Mesenteric fat pad (tissue), 1 donor: ENCODE measurements around the gene CALML4. TPM values are rescaled to one million over a fixed set of nuclear protein-coding genes. Genes with fewer than 3 reads are reported as not detected.
A peak's percentile ranks its signal among the peaks of the same experiment; 100 is the strongest.
"Not testable (repeated sequence)": the region's sequence is repeated elsewhere in the genome, so short reads cannot be mapped to it uniquely, and the experiment has no call there.

Experiments used
- DNase-seq: peaks from one replicate; pipeline ENCODE4 v3.0.0-alpha.2; 2020; ENCODE audit warnings: low spot score
- long read RNA-seq: library from polyadenylated mRNA; unstranded; transcript quantifications from one replicate; pipeline ENCODE4 v2.0.0, GENCODE V29; 2020
- total RNA-seq: library from RNA; stranded (reverse); fragmentation: NEBNext Ultra II Directional; extraction: Animal tissue kit (Norgen Biotek cat#: 25700); gene quantifications from one replicate; pipeline ENCODE4 v1.2.1, GENCODE V29; 2021
- donor health status: DM: yes; HTN: yes; CAD: no.

CALML4 gene, protein sequence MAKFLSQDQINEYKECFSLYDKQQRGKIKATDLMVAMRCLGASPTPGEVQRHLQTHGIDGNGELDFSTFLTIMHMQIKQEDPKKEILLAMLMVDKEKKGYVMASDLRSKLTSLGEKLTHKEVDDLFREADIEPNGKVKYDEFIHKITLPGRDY
- total RNA-seq = 7.2 TPM
- long read RNA-seq, partial matches to known transcripts = 3 of 12 reads
- long read RNA-seq, other reads (novel, unspliced or antisense) = 5 of 12 reads

DNA sequence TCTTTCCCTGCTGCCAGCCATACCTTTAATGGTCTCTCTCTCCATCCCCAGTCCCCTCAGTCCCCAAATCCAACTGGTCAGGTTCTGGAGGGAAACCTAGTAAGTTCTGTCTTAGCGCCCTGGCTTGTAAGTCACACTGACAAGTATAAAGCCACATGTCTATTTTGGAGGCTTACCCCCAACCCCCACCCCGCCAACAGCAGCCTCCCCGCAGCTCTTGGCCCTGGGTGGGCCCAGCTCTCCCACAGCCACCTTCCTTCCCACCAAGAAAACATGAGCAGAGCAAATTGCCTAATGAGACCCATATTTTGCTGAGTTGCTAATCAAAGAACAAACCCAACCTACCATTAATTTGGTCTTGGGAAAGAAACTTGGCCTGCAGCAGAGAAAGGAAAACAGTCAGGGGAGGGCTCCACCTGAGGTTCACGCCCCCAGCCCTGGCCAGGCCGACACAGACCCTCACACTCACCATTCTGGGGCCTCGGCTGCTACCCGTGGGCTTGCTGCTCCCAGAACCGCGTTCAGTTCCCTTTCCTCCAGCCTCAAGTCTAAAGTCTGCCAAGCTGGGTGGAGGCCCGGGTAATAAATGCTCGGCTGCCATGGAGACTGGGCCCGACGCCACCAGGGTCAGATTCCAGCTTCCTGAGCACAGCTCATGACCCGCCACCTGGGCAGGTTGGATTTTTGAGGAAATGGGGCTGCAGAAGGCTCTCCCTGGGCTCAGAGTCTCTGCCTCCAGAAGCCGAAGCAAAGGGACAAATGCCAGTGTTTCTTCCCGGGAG lies at the start of gene CALML4:
Gene CALML4, minus strand, starts transcription at position 557 of the 782 bp plus-strand sequence. Its CDS starts 85 bp downstream, at position 472.
- no peak for DNase-seq

DNA sequence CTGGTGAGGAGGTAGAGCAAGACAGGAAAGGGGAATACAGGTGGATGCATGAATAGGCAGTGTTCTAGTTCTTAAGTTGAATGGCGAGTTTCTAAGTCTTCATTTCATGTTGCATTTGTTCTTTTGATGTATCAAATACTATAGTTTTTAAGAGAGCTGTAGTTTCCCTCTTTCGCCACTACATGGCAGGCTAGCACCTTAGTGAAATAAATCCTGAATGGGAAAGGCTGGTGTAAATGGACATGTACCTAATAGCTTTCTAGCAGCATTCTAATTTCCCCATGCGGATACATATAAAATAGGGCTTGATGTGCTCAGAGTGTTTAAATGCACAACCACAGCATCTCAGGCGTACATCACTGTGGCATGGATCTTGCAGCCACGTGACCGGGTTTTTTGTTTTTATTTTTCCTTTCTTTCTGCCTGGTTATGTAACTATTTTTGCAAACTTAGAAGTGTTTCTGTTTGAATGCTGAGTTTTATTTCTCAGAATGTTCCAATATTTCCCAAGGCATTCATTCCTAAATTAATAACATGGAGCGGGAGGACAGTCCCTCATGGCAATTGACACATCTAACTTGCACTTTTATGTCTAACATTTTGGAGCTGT lies 47.9 kb upstream of the CALML4 start:
- DNase-seq = no peak

DNA sequence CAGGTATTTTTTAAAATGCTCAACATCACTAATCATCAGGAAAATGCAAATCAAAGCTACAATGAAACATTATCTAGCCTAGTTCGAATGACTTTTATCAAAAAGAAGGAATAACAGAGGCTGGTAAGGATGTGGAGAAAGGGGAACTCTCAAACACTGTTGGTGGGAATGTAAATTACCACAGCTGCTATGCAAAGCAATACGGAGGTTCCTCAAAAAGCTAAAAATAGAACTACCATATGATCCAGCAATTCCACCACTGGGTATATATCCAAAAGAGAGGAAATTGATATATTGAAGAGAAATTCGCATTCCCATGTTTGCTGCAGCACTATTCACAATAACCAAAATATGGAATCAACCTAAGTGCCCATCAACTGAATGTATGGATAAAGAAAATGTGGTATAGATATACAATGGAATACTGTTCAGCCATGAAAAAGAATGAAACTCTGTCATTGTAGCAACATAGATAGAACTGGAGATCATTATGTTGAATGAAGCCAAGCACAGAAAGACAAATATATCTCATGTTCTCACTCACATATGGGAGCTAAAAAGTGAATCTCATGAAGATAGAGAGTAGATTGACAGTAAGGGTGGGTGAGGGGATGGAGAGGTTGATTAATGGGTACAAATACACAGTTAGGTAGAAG lies 44.1 kb upstream of the CALML4 start:
- no peak for DNase-seq

DNA sequence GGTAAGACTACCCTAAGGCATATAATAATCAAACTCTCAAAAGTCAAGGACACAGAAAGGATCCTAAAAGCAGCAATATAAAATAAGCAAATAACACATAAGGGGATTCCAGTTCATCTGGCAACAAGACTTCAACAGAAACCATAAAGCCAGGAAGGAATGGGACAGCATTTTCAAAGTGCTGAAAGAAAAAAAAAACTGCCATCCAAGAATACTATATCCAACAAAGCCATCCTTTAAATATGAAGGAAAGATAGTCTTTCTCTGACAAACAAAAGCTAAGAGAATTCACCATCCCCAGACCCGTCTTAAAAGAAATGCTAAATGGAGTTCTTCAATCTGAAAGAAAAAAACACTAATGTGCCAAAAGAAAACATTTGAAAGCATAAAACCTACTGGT lies 39.1 kb upstream of the CALML4 start:
- no peak for DNase-seq

DNA sequence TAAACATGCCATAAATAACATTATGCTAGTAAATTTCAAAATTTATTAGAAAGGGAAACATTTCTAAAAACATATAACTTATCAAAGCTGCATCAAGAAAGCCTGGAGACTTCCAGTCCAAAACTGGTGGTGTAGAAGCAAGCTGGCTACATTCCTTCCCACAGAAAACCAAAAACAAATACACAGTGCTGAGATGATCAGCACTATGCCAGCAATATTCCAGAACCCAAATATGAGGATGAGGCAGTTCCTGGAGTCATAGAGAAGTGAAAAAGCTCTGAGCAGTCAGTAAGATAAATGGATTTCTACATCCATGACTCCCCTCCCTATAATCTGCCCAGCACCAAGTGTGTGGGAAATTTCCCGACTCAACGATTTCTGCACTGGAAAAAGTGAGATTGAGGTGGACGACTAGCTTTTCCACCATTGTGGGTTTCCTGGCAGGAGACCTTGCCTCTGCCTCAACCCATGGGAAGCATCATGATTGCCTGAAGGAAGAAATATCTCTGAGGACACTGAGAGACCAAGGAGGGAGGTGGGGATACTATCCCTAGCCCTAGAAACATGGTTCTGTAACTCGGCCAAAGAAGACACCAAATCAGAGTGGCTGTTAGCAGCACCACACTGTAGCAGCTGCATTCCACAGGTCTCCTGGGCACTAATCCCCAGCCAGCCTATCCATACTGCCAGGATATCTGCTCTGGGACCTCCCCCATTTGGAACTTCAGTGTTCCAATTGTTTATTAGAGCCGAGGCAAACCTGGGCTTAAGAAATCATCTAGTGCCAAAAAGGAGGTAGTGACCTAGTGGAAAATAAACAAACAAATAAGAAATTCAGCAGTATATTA lies 36.2 kb upstream of the CALML4 start:
- no peak for DNase-seq

DNA sequence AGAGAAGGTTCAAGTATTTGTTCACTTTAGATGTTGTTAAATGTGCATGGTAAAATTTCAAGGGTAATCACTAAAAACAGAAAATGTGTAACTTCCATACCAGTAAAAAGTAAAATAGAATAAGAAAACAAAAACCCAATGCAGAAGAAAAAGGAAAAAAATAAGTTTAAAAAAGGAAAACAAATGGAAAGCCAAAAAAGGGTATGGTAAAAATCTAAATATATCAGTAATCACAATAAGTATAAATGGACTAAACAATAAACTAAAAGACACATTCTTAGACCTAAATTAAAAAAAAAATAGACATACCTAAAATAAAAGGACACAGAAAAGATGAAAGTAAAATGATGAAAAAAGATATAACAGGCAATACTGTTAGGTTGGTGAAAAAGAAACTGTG lies 33.9 kb upstream of the CALML4 start:
- no peak for DNase-seq

DNA sequence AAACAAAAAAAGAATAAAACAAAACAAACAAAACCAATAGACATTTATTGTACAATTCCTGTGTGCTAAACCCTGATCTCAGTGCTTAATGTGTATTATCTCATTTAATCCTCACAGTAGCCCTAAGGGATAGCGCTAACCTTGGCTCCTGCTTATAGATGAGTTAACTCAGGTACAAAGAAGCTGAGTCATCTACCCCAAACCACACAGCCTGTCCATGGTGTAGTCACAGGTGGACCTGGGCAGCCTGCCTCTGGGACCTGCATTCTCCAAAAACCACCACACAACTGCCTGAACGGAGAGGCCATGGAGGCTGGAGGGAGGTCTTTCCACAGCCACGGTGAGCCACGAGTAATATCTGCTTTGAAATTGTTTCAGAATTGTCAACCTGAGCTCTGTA lies 29.9 kb upstream of the CALML4 start:
- no peak for DNase-seq

DNA sequence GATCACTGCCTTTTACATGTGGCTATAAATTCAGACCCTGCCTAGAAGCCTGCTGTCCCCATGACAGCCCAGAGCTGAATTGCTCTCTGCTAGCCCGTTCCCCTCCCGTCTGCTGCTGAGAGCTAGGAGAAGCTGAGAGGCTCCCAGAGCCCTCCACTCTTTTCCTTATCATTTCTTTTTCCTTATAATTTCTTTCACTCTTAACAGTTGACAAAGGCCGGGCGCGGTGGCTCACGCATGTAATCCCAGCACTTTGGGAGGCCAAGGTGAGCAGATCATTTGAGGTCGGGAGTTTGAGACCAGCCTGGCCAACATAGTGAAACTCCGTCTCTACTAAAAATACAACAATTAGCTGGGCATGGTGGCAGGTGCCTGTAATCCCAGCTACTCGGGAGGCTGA lies 29.4 kb upstream of the CALML4 start:
- DNase-seq = not testable (repeated sequence)

DNA sequence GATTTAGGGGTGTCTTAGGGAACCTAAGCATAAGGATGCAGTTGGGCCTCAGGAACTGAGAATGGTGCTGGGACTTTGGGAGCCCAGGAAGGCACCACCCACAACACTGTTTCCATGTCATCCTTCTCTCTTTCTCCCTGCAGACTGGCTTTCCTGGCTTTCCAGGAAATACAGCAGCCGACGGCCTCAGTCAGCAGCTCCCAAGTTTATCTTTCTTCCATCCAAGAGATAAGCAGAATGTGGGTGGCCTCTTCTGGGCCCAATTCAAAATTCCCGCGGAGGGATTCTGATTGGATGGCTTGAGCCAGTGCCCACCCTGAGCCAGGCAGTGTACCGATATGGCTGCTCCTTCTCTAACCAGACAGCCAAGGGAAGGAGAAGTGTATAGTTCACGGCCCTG lies 28.9 kb upstream of the CALML4 start:
- no peak for DNase-seq

DNA sequence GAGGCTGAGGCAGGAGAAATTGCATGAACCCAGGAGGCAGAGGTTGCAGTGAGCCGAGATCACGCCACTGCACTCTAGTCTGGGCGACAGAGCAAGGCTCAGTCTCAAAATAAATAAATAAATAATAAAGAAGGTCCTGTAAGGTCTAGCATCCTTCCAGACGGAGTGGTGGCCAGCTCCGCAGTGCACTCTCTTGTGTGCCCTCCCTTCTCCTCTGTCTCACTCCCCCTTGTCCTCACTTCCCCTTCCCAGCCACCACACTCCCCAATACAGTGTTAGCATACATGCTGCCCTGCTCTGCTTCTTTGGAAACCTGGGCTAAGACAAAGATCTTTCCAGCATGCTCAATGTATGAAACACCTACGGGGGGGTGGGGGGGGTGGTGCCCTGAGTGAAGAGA lies 27.8 kb upstream of the CALML4 start:
- no peak for DNase-seq

DNA sequence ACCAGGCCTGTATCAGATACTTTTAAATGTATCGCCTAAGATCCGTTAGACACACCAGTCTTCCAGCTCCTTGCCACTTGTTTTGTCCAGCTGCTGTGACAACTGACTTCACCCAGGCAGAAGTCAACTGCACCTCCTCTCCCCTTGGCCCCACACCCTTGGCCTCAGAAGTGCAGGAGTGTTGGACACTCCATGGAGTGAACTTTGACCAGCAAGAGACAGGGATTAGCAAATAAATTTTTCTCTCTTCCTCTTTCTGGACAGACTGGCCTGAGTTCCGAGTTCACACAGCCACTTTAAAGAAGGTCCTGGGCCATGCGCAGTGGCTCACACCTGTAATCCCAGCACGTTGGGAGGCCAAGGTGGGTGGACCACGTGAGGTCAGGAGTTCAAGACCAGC lies 27.3 kb upstream of the CALML4 start:
- peak; percentile 16 for DNase-seq

DNA sequence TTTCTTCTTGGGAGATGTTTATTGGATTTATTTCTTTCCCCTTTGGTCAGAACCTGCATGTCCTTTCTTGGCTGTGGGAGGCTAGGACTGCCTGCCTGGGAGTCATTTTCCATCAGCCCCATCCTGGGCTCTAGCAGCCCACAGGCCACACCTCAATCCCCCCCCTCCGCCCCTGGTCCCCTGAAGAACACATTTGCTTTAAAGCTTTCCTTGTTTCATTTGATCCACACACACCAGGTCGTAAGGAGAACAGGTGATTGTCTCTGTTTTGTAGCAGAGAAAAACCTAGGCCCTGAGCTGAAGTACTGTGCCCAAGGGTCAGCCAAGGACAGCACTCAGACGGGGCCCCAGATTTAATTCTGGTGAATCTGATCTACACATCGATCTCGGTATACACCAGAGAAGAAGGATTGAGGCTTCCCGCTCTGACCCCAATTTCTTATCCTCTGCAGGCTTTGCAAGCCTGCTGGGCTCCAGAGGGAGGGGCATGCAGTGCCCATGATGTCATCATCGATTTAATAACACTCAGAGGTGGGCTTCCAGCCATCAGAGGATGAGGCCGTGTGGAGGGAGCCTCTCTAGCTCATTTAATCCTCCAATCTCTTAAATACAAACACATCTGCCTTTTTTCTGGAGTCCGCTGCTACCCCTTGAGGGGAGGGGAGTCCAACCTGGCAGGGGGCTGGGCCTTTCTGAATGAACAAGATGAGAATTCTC lies 26.1 kb upstream of the CALML4 start:
- DNase-seq = peak; percentile 20

DNA sequence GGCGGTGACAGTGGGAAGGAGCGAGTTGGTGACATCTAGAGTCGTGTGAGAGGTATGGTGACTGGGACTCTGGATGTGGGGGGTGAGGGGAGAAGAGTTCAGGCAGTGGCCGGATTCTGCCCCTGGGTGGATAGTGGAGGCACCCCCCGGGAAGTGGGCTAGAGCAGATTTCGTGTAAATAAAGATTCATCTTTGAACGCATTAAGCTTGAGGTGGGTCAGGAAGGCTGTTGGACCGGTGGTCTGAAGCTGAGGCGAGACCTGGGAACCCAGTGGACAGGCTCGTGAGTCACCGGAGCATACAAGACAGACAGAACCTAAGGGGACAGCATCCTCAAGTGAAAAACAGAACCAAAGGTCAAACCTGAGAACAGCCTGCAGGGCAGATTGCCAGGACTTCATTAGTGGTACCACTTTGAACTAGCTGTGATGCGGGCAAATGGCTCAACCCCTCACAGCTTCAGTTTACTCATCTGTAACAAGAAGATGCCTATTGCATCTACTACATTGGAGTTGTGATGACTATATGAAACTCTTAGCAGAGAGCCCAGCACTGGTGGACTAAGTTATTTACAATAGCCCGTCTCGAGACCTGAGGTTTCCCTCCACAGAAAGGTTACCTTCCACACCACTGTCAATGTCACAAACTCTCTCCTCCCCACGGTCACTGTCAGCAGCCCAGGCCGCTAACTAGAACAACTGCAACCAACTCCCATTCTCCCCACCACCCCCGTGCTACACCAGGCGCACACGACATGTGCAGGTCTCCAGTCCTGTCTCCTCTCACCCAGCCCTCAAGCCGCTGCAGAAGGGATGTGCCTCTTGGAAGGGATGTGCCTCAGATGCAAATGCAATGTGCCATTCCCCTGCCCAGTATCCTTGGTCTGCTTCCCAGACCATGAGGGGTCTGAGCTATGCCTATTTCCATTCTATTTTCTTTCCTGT lies 25.3 kb upstream of the CALML4 start:
- DNase-seq = peak; percentile 84

DNA sequence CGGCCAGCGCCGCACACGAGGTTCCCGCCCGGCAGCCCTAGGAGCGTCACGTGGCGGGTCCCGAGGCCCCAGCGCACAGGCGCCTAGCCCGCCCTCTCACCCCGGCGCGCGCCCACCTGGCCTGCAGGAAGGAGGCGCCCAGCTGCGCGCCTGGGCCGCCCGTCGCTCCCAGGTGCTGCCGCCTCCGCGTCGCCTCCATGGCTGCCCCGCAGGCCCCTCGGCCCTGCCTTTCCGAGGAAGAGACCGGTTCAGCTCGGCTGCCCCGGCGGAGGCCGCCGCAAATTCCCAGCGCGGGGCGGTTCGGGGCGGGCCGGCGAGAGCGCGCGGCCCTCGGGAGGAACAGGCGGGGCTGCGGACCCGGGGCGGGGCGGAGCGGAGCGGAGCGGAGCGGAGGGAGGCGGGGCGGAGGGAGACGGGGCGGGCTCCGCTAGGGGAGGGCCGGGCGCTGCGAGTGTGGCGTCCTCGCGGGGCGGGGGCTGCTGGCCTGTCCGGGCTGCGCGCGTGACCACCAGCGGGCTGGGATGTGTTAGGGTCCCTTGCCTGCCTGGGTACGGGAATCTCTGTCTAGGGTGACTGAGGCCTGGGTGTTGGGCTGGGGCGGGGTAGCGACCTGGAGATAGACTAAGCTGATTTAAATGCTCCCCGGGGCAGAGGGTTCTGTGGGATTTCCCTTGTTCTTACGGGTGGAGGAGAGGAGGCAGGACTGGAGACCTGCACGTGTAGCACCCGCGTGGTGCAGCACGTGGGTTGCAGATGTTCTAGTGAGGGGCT lies 24.4 kb upstream of the CALML4 start, which contains the start of gene CLN6:
Gene CLN6, minus strand, starts transcription at position 343 of the 771 bp plus-strand sequence. Its CDS starts 144 bp downstream, at position 199.
- peak; percentile 94 for DNase-seq

DNA sequence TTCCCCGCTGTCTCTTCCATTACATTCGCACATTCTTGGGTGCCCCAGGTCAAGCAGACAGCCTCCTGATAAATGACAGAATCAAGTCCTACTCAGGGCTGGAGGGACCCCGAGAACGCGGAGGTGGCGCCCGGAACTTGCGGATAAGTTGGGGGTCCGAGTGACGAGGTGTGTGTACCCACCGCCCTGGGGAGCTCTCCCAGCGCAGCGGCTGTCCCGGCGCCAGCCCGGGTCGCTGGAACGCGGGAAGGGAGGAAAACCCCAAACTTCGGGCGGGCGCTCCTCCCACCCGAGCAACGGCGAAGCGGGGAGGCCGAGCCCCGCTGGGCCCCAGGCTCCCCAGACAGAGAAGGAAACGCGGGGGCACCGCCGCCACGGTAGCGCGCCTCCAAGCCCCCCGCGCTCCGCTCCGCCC lies 23.8 kb upstream of the CALML4 start:
- DNase-seq = peak; percentile 89

DNA sequence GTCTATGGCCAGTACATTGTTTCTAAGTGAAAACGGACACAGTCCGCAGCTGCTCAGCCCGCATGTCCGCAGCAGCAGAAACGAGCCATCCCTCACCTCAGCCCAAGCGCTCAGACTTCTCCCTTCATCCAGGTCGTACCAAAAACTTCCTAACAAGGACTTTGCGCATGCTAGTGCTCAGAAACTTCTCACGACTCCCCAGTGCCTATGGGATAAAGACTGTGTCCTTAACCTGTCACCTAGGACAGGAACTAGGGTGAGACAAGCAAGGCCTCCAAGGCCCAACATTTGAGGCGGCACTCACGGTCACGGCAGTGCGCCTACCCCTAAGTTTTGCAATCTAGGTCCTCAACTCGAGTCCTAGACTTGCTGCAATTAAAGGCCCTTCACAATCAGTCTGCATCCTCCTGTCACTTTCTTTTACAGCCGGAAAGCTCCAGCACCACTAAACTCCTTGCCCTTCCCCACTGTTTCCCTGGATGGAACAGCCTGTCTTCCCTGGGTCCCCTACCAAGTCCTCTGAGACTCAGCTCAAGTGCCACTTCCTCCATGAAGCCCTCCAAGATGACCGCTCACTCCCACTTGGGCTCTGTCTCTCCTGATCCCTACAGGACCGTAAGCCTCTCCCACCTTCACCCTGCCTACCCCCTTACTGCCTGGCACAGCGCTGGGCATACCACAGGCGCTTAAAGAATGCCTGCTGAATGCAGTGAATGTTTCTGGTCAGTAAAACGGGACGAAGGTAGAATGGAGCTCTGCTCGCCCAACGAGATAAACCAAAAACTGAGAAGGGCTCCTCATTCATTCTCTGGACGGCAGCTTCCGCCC lies 23.2 kb upstream of the CALML4 start:
- DNase-seq = peak; percentile 74

DNA sequence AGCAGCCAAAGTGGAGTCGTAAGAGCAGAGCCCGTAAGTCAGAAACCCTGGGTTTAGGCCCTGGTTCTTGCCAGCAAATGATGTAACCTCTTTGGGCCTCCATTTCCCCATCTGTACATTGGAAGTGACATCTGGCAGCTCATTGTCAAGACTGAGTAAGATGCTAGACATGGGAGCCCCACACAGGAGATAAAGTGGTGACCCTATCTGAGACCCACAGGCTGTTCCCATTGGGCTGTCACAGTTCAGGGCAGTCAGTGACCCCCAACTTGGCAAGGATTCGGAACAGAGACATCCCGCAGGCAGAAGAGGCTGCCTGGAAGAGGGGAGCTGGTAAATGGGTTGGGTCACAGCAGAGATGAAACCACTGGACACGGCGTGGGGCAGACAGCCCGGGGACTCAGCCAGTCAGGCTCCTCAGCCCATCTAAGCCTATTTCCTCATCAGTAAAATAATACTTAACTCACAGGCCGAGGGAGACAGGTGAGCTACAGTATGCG lies 22.6 kb upstream of the CALML4 start:
- peak; percentile 69 for DNase-seq
